ENCODE data around the gene CYSLTR2.
"Not testable (repeated sequence)": the region's sequence is repeated elsewhere in the genome, so short reads cannot be mapped to it uniquely, and the experiment has no call there.

CYSLTR2 gene

DNA sequence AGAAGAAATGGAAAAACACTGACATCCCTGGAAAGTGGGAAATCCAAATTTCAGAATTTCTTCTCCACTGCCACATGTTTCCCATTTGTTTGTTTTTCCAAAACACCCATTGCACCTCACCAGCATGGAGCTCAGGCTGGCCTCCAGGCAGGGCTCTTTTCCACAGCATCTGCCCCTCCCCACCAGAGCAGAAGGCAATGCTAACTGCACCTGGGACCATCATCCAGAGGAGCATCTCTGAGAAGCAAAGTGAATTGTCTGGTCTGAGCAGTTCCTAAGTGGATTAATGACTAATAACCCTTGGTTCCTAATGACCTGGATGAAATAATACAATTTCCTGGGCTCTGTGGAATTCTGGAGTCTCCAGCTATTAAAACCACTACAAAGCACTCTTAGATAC is 8.8 kb upstream of the CYSLTR2 start:
- no peak for DNase-seq (ENCODE audit: low spot score)

DNA sequence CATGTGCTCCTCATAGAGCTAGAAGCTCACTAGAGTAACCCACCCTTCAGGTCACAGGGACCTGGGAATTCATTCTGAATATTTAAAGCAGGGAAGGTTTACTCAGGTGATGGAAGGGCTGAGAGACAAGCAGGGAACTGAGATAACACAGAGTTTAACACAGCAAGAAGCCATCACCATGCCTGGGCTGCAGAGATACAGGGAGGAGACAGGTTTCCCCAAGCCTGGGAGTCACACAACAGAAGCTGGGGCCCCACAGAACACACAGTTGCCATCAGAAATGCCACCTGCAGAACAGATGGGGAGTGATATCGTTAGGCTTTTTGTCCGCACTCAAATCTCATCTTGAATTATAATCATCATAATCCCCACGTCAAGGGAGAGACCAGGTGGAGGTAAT is 7.9 kb upstream of the CYSLTR2 start:
- no peak for DNase-seq (ENCODE audit: low spot score)

DNA sequence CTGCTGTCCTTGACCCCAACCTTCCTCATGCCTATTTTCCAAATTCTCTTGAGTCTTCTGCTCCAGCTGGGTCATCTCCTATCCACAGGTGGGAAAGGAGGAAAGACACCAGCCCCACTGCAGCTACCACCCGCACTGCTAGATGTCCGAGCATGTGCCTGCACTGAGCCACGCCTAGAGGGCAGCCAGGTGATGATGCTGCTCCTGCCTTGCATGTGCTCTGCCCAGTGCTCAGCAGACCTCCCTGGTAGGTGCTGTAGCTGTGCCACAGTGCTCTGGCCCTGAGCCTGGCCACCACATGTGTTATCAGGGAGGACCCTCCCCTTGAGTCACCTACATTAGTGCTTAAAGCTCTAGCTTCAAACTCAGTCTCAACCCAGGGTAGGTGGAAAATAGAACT is 6.9 kb upstream of the CYSLTR2 start:
- DNase-seq (ENCODE audit: low spot score): no peak

DNA sequence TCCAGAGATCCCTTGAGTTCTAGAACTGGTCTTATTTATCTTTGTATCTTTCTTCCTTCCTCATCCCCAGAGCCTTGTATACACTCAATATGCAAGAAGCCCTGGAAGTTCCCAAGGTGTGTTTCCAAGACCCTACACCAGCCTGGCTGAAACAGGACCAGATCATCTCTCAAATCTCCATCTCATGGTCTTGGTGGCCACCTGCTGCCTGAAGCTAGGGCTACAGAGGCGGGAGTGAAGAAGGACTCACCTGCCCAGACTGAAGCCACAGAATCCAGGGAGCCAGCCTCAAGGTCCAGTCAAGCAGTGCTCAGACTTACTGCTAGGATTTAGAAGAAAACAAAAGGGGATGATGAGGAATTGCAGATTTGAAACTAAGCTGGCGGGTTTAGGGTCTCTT is 6.1 kb upstream of the CYSLTR2 start:
- DNase-seq (ENCODE audit: low spot score): no peak

DNA sequence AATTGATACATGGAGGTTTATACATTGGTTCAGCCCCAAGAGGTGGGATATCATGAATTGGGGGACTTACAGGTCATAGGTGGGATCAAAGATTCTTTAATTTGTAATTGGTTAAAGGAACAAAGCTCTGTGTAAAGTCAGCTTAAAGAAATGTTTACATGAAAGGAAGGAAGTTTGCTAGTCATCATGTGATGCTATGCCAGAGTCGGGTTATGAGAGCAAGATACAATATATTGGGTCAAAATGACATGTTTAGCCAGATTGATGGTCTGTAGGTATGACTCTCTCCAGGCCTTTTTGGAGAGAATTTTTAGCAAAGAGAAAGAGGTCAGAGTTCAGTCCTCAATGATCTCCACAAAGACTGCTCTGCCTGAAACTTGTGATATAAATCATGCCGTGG is 5.3 kb upstream of the CYSLTR2 start:
- DNase-seq (ENCODE audit: low spot score): no peak

DNA sequence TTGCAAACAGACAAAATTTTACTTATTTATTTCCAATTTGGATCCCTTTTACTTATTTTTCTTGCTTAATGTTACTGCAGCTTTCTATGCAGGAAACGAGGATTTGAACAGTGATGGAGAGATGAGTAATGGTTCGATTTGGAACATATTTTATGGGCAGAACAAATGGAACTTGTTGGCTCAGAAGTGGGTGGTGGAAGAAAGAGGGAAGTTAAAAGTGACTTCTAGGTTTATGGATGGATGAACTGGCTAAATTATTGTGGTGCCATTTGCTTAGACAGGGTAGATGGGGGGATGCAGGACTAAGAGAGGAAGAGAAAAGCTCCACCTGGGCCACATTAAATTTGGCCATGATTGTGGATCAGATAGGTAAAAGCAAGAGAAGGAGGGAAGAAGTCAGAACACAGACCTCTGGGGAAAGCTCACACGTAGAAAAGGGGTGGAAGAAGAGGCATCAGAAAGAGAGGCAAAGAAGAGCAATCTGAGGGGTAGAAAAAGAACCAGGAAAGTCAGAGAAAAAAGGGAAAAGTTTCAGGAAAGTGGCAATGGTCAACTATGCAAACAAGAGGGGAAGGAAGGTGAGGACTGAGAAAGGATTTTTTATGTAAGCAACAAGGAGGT is 768 bp upstream of the CYSLTR2 start:
- DNase-seq (ENCODE audit: low spot score): no peak

DNA sequence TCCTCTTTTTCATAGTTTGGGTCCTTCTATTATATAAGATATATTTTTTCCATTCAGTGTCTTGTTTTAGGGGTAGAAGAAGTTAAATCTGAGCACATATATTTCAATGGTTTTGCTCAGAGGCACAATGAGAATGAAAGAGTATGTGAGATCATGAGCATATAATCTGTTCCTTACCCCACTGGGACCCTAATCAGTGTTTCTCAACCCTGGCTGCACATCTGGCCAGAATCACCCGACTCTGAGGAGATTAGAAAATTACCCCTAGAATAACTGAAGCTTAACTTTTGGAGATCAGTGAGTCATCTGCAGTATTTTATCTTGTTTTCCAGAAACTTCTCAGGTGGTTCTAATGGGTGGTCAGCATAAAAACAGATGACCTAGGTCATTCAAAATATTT is 782 bp downstream of the CYSLTR2 start:
- DNase-seq (ENCODE audit: low spot score): no peak

DNA sequence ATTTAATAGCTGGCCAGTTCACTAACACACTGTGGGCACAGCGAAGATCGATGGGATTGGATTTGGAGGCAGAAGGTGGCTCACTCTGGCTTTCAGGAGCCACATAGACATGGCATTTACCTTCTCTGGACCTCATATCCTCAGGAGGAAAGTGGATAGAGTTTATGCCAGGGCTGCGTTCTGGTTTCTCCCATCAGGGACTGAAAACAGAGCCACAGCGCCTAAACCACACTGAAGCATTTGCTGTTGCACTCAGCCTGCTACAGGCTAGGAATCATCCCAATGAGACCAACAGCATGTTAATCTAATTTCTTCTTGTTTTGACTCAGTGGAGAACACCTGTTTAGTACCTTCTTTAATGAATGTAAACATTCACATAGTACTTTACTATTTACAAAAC is 1.6 kb downstream of the CYSLTR2 start:
- DNase-seq (ENCODE audit: low spot score): no peak

DNA sequence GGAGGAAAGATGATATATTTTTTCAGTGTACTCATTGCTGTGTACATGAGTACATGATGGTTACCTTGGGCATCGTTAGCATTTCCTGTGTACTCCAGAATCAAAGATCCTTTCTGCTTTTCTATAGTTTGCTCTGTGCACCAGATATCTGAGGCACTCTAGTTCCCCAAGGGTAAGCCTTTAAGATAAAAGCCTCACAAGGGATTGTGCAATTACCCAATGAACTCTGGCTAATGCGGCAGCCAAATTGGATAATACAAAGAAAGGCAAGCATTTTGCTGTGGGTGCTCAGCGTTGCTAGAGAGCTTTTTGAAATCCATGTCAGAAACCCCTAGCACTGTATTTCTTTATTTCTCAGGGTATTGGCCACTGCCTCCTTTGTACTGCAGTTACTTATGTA is 2.9 kb downstream of the CYSLTR2 start:
- no peak for DNase-seq (ENCODE audit: low spot score)

DNA sequence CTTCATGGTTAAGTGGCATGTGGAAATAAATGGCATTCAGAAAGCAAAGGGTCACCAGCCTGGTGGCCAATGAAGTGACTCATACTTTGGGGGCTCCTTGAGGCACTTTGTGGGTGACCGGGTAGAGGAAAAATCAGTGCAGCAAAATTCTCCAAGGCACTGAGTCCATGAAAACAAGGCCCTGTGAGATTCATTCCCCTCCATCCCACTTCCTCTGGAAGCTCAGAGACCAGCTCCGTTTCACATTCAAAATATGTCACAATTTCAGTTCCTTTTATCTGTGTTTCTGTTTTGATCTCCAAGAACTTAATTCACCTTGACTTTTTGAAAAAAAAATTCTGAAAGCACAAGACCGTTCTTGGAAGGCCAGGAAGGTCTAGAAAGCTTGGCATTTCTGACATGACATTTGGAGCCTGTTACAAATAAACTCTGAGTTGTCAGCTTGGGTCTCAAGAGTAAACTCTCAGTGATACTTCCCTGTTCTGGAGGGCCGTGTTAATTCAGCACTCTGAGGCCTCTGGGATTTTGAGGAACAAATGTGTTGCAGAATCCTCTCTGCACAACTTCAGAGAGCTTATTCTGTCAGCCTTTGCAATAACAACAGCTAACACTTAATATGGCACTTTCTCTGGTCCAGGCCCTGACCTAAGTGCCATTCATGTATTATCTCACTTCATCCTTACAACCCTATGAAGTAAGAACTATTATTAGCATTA is 6.8 kb downstream of the CYSLTR2 start:
- no peak for DNase-seq (ENCODE audit: low spot score)

DNA sequence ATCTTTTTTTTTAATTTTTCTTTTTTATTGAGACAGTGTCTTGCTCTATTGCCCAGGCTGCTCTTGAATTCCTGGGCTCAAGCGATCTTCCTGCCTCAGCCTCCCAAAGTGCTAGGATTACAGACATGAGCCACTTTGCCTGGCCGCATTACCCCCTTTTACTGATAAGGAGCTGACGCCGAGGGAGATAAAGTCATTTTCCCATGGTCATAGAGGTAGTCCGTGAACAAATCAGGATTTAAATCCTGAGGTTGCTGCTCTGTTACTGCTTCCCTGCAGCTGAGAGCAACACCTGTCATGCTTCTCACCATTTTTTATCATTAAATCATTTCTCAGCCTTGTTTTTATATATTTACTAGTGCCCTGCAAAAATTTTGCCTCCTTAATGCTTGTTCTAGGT is 7.4 kb downstream of the CYSLTR2 start:
- no peak for DNase-seq (ENCODE audit: low spot score)

DNA sequence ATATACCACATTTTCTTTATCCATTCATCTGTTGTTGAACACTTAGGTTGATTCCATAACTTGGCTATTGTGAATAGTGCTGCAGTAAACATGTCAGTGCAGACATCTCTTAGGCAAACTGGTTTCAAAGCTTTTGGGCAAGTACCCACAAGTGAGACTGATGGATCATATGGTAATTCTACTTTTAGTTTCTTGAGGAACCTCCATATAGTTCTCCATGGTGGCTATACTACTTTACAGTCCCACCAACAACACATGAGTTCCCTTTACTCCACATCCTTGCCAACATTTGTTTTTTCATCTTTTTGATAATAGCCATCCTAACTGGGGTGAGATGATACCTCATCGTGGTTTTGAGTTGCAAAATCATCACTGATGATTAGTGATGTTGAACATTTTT is 8.5 kb downstream of the CYSLTR2 start:
- DNase-seq (ENCODE audit: low spot score): no peak

DNA sequence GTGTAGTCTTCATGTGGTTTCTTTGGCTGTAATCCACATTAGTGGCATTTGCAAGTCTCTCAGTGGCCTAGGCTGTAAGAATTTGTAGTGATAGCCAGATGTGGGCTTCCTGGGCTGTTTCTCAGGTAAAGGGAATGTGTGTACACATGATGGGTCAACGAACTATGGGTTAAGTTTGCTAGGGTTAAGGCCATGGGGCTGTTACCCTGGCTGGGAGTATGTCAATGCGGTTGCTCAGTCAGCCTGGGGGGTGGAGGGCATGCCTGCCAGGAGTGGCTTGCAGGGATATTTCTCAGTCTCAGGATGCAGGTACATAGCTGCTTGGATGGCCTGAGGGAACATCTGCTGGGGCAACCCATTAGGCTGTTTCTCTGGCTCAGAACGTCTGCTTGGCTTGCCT is 13.4 kb downstream of the CYSLTR2 start:
- DNase-seq (ENCODE audit: low spot score): no peak

DNA sequence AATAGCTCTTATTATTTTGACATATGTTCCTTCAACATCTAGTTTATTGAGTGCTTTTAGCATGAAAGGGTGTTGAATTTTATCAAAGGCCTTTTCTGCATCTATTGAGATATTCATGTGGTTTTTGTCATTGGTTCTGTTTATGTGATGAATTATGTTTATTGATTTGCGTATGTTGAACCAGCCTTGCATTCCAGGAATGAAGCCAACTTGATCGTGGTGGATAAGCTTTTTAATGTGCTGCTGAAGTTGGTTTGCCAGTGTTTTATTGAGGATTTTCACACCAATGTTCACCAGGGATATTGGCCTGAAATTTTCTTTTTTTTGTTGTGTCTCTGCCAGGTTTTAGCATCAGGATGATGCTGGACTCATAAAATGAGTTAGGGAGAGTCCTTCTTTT is 17.7 kb downstream of the CYSLTR2 start:
- not testable (repeated sequence) for DNase-seq (ENCODE audit: low spot score)

DNA sequence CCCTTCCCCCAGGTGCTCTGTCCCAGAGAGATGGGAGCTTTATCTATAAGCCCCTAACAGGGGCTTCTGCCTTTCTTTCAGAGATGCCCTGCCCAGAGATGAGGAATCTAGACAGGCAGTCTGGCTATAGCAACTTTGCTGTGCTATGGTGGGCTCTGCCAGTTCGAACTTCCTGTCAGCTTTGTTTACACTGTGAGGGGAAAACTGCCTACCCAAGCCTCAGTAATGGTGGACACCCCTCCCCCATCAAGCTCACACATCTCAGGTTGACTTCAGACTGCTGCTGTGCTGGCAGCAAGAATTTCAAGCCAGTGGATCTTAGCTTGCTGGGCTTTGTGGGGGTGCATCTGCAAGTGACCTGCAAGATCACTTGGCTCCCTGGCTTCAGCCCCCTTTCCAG is 21.5 kb downstream of the CYSLTR2 start:
- DNase-seq (ENCODE audit: low spot score): no peak

DNA sequence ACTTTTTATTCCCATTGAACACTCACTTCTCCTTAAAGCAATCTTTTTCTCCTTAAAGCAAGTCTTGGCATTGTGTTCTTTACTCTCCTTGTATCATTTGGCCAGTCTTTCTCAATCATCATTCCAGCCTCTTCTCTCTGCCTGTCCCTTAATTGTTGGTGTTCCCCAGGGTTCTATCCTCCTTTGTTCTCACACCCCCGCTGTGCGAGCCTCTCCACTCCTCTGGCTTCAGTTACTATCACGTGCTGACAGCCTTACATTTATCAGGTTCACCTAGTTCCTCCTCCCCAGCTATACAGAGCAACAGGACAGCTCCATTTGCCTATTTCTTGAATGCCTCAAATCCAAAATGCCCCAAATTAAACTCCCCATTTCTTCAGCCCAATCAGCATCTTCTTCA is 24.6 kb downstream of the CYSLTR2 start:
- no peak for DNase-seq (ENCODE audit: low spot score)

DNA sequence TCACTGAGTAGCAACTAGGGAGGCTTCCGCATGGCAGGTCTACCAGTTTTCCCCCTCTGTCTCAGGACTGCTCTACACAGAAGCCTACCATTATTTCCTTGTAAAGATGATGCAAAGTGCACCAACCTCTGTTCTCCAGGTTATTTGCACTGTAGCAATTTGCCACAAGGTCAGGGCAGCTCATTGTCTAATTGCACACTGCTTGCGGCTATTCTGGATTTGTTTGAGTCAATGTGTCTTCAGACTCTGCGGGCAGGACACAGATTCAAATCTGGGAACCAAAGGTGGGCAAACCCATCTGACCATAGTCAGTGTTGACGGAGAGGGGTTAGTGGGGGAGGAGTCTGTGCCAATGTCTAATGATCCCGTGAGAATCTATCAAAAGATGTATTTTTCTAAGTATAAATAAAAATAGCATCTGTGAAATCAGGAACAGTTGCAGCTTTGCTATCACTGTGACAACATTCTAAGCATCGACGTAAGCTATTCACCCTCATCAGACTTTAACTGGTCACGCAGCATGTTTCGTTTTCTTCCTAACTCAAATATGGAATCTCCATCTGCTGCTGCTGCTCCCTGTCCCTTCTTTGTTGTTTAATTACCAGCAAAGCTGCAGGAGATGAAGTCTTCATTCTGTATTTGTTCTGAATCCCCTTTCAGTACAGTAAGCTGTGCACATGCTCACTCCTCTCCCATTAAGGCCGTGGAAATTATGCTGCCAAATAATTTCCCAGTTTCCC is 26.4 kb downstream of the CYSLTR2 start:
- DNase-seq (ENCODE audit: low spot score): no peak

DNA sequence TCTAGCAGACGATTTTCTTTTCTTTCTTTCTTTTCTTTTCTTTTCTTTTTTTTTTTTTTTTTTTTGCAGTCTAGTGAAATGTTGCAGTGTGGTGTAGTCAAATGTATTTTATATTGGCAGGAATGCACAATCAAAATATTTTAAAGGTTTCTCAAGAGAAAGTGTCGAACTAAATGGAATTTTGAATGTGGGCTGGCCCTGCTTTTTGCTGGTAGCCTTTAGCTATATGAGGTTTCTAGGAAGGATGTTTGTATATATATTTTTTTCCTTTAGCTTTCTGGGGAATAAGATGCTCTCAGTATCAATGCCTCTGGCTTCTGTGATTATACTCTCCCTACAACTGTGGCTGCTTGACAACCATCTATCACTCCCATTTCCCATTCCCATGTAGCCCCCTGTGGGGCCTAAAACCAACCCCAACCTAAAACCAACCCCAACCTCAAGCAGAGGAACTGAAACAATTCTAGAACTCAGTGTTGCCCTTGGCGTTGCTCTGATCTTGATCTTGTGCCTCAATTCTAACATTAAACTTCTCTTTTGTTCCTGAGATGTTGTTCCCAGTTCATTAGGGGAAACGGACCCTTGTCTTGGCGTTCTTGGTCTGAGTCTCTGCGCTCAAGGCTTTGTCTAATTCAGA is 27.1 kb downstream of the CYSLTR2 start:
- no peak for DNase-seq (ENCODE audit: low spot score)

DNA sequence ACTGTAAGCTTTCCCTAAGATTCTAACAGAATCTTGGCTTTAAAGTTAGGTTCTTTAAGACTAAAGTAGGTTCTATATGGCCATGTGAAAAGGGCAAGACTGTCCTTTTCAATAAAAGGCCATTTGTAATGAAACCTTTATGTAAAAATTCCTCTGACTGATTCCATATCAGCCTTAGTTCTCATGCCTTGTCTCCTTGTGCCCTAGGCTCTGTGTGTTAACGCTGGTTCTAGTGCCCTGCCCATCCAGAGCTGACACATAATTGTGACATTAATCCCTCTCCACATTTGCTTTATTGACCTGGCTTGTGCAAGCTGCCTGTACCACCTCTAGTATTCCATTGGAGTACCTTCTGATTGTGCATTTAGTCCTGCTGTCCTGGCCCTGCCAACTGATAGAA is 28.2 kb downstream of the CYSLTR2 start:
- DNase-seq (ENCODE audit: low spot score): no peak

DNA sequence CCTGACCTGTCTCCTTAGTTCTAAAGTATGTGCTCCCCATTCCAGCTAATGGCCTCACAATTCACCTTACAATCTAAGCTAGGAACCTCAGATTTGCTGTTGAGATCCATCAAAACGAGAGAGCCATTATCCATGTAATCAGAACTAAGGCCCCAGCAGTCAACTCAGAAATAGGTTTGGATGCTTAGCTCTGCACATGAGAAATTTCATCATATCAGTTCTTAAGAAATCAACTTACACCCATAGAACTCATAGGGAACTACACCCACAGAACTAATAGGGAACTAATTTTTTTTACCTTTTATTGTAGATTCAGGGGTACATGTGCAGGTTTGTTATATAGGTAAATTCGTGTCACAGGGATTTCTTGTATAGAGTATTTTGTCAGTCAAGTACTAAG is 28.7 kb downstream of the CYSLTR2 start:
- DNase-seq (ENCODE audit: low spot score): no peak

DNA sequence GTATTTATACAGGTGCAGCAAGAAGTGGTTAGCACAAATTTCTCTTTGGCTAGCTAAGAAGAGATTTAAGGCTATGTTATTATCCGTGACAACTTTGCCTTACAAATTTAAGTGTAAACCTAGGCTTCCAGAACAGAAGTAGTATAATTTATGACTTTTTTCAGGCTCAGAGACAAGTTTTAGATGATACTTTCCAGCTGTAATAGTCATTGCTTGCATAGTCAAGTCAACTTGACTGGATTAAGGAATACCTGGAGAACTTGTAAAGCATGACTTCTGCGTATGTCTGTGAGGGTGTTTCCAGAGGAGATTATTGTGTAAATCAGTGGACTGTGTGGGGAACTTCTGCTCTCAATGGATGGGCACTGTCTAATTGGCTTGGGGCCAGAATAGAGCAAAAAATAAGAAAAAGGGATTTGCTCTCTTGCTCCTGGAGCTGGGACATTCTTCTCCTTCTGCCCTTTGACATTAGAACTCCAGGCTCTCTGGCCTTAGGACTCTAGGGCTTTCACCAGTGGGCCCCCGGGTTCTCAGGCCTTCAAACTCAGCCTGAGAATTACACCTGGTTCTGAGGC is 33.0 kb downstream of the CYSLTR2 start:
- no peak for DNase-seq (ENCODE audit: low spot score)

DNA sequence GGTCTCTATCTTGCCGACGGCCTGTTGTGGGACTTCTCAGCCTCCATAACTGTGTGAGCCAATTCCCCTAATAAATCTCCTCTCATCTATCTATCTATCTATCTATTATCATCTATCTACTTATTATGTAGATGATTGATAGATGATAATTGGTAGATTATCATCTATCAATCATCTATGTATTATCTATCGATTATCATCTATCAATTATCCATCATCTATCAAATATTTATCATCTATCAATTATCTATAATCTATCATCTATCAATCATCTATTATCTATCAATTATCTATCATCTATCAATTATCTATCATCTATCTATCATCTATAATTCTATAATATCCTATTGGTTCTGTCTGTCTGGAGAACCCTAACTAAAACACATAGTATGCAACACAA is 33.5 kb downstream of the CYSLTR2 start:
- DNase-seq (ENCODE audit: low spot score): no peak

DNA sequence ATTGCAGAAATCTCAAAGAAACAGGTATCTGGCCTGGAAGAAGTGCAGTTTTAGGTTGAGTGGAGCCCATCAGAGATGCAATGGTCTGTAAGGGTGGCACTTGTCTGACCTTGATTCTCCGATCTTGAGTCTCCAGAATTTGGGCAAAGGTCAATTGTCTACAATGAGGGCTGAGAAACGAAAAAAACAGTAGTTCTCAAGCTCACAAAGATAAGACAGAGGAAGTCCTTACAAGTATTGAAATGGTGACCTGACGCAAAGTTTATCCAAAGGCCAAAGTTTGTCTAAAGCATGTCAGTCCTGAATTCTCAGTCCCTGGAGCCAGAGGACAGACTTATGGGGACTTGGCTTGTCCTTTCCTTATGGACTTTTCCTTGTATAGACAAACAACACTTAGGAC is 40.3 kb downstream of the CYSLTR2 start:
- DNase-seq (ENCODE audit: low spot score): no peak

Data from ecto neural progenitor cell (in vitro differentiated cells).